Panc1 (cell line): ENCODE data around the gene GMPPA. TPM values are rescaled to one million over a fixed set of nuclear protein-coding genes. Genes with fewer than 3 reads are reported as not detected.

Experiments used
- ATAC-seq: fragments of 200-7000 bp; cut with Tn5 transposase; 2 replicates; pipeline ENCODE4 v1.9.1; 2020; ENCODE audit warnings: mild to moderate bottlenecking, moderate library complexity
- BruUV-seq: library from RNA; stranded (reverse); fragments of 400-500 nt; replicated peaks from 2 replicates; lab custom pipeline; 2021; lab: Mats Ljungman, UMichigan
- CTCF ChIA-PET: fragments of 300-600 bp; sonication (Branson Sonifier 250); formaldehyde crosslinking; loops from one replicate; lab custom pipeline; 2022; ENCODE audit warnings: antibody characterized with exemption; lab: Charles Lee
- POLR2A ChIA-PET: fragments of 300-600 bp; sonication (Branson Sonifier 250); formaldehyde crosslinking; loops from one replicate; lab custom pipeline; 2022; ENCODE audit warnings: antibody characterized with exemption; lab: Charles Lee
- DNase-seq: peaks from one replicate; pipeline ENCODE4 v3.0.0-alpha.2; 2010; ENCODE audit warnings: low read depth, low spot score
- H3K27ac ChIP-seq: 2 replicates; pipeline ENCODE4 v1.5.1; 2011; ENCODE audit warnings: mild to moderate bottlenecking, low read length, inconsistent platforms
- H3K27me3 ChIP-seq: fragments of 200-500 bp; sonication (Bioruptor generic); 2 replicates; pipeline ENCODE4 v1.6.0; 2014; ENCODE audit warnings: low read length, inconsistent platforms; ENCODE audit not compliant: control insufficient read depth, insufficient read depth
- H3K36me3 ChIP-seq: fragments of 200-500 bp; sonication (Bioruptor generic); 2 replicates; pipeline ENCODE4 v1.5.1; 2014; ENCODE audit warnings: inconsistent platforms, mild to moderate bottlenecking, low read length, moderate library complexity; ENCODE audit not compliant: control insufficient read depth, insufficient read depth
- H3K4me1 ChIP-seq: 2 replicates; pipeline ENCODE4 v1.5.1; 2011; ENCODE audit warnings: inconsistent platforms, mild to moderate bottlenecking, low read length, moderate library complexity; ENCODE audit not compliant: control insufficient read depth, insufficient read depth
- H3K4me3 ChIP-seq, 2 experiments: 2 replicates each; pipeline ENCODE4 v1.5.1; 2011 to 2012; ENCODE audit warnings: low read depth in 2 of 2, low read length in 2 of 2, mild to moderate bottlenecking in 2 of 2, inconsistent platforms in 1 of 2, moderate library complexity in 1 of 2
- H3K9me3 ChIP-seq: fragments of 200-500 bp; sonication (Bioruptor generic); 2 replicates; pipeline ENCODE4 v1.5.1; 2014; ENCODE audit warnings: low read depth, mild to moderate bottlenecking, inconsistent platforms, low read length, moderate library complexity; ENCODE audit not compliant: control insufficient read depth, insufficient read depth
- POLR2AphosphoS5 ChIP-seq: IDR thresholded peaks from 2 replicates; pipeline ENCODE4 v1.6.1; 2012; ENCODE audit warnings: mild to moderate bottlenecking, low read depth, low read length, moderate library complexity
- SIN3A ChIP-seq: IDR thresholded peaks from 2 replicates; pipeline ENCODE4 v1.6.1; 2012; ENCODE audit warnings: low read depth, mild to moderate bottlenecking, low read length, moderate library complexity, borderline replicate concordance; ENCODE audit not compliant: insufficient read depth
- TCF7L2 ChIP-seq: IDR thresholded peaks from 2 replicates; pipeline ENCODE4 v1.6.1; 2011; ENCODE audit warnings: mild to moderate bottlenecking, low read depth, low read length, inconsistent platforms
- in situ Hi-C: cut with HindIII; loops from 2 replicates; pipeline ENCODE4 v1.10.0; 2016; ENCODE audit warnings: low sequenced_read_pairs, low pct_unique_long_range_greater_than_20kb
- intact Hi-C: fragments of 100-400 bp; cut with micrococcal nuclease; formaldehyde crosslinking; loops from one replicate; pipeline ENCODE4 v1.10.0; 2022; ENCODE audit not compliant: unreplicated experiment
- total RNA-seq: library from RNA; stranded (reverse); gene quantifications from one replicate; pipeline ENCODE4 v1.2.1, GENCODE V29; 2021; ENCODE audit not compliant: unreplicated experiment
- TF ChIP-seq, protein P1 (sequence below): fragments of 450-650 bp; IDR thresholded peaks from 2 replicates; pipeline ENCODE4 v1.5.1; 2017; ENCODE audit warnings: mild to moderate bottlenecking
- TF ChIP-seq, protein P2 (sequence below), 2 experiments: IDR thresholded peaks; 2 replicates each; pipeline ENCODE4 v1.6.1; 2011 to 2012; ENCODE audit warnings: low read depth in 2 of 2, control low read depth in 1 of 2, low read length in 1 of 2, mild to moderate bottlenecking in 1 of 2, moderate library complexity in 1 of 2; ENCODE audit not compliant: insufficient read depth in 1 of 2

GMPPA gene
- total RNA-seq, 1 experiment from 2014 or later: 66.2 TPM

DNA sequence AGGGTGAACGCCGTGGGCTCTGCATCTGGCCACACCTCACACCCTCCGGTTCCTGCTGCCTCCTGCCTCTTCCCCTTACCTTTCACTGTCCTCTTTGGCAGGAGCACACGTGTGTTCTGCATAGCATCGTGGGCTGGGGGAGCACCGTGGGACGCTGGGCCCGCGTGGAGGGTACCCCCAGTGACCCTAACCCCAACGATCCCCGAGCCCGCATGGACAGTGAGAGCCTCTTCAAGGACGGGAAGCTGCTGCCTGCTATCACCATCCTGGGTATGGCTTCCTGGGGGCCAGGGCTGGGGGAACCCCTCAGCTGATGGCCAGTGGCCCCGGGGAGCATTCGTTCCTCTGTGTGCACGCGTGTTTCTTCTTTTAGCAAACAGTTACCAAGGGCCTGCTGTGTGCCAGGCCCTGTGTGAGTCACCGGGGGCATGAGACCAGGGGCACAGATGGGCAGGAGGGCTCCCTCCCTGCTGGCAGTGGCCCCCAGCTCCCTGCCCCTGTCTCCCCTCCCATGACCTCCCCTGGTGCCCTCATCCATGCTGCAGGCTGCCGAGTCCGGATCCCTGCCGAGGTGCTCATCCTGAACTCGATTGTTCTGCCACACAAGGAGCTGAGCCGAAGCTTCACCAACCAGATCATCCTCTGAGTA lies 7.6 kb downstream of the GMPPA start:
- no peak overlapping the region for H3K4me3 ChIP-seq
- DNase-seq: no peak
- CTCF ChIA-PET: interaction anchor here (0.7 kb wide), 1 partner anchor 109 kb away, joined by 3 read pairs; no protein-coding TSS in a partner anchor
- H3K9me3 ChIP-seq: no peaks in the 10 kb centered on the region
- POLR2A ChIA-PET: interaction anchor here (0.6 kb wide), 1 partner anchor 8 kb away, joined by 3 read pairs; the partner anchor contains the start of gene GMPPA
- H3K27ac ChIP-seq: no peak overlapping the region
- H3K4me1 ChIP-seq: peaks cover 12% of the 10 kb centered on the region
- TF ChIP-seq, protein P1, sequence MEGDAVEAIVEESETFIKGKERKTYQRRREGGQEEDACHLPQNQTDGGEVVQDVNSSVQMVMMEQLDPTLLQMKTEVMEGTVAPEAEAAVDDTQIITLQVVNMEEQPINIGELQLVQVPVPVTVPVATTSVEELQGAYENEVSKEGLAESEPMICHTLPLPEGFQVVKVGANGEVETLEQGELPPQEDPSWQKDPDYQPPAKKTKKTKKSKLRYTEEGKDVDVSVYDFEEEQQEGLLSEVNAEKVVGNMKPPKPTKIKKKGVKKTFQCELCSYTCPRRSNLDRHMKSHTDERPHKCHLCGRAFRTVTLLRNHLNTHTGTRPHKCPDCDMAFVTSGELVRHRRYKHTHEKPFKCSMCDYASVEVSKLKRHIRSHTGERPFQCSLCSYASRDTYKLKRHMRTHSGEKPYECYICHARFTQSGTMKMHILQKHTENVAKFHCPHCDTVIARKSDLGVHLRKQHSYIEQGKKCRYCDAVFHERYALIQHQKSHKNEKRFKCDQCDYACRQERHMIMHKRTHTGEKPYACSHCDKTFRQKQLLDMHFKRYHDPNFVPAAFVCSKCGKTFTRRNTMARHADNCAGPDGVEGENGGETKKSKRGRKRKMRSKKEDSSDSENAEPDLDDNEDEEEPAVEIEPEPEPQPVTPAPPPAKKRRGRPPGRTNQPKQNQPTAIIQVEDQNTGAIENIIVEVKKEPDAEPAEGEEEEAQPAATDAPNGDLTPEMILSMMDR: no peak
- no peak for TF ChIP-seq TCF7L2
- TF ChIP-seq, protein P2, sequence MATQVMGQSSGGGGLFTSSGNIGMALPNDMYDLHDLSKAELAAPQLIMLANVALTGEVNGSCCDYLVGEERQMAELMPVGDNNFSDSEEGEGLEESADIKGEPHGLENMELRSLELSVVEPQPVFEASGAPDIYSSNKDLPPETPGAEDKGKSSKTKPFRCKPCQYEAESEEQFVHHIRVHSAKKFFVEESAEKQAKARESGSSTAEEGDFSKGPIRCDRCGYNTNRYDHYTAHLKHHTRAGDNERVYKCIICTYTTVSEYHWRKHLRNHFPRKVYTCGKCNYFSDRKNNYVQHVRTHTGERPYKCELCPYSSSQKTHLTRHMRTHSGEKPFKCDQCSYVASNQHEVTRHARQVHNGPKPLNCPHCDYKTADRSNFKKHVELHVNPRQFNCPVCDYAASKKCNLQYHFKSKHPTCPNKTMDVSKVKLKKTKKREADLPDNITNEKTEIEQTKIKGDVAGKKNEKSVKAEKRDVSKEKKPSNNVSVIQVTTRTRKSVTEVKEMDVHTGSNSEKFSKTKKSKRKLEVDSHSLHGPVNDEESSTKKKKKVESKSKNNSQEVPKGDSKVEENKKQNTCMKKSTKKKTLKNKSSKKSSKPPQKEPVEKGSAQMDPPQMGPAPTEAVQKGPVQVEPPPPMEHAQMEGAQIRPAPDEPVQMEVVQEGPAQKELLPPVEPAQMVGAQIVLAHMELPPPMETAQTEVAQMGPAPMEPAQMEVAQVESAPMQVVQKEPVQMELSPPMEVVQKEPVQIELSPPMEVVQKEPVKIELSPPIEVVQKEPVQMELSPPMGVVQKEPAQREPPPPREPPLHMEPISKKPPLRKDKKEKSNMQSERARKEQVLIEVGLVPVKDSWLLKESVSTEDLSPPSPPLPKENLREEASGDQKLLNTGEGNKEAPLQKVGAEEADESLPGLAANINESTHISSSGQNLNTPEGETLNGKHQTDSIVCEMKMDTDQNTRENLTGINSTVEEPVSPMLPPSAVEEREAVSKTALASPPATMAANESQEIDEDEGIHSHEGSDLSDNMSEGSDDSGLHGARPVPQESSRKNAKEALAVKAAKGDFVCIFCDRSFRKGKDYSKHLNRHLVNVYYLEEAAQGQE (IDR thresholded peaks at IDR 0.05; ENCODE audit: insufficient read depth in 1 of 2, low read depth in 2 of 2, low read length in 1 of 2): no peak
- no peak for TF ChIP-seq POLR2AphosphoS5
- no peak for TF ChIP-seq SIN3A
- no peaks in the 10 kb centered on the region for H3K36me3 ChIP-seq
- in situ Hi-C loops: no loop called here
- intact Hi-C loops: no loop called here
- no peak for ATAC-seq
- H3K27me3 ChIP-seq: no peaks in the 10 kb centered on the region
- no TSS peak for BruUV-seq

DNA sequence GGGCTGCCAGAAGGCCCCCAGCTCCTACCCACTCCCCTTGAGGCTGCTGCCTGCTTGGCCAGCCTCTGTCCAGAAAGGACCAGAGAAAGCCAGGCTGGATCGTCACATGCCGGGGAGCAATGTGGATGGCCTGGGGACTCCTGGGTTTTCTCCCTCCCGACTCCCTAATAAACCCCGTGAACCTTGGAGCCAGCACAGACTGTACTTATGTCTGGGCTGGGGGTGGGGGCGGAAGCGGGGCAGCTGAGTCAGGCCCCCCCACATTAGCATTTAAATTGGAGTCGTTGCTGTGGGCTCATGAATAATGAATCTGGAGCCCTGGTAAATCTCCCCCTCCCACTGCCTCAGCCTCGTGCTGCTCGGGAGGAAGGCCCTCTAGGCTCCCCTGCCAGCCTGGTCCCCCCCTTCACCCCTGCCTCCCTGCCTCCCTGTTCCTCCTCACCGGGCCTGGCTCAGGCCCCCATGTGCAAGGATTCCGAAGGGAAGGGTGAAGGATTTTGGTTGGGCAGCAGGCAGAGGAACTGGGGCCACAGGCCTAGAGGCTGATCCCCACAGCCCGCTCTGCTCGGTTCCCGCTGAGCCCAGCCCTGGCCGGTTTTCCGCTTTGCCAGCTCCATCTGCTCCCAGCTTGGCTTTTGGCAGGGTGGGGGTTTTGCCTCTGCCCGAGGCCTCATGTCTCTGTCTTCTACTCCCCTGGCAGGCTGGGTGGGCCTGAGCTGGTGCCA lies 8.3 kb downstream of the GMPPA start:
- no peaks in the 10 kb centered on the region for H3K27me3 ChIP-seq
- peaks cover 14% of the 10 kb centered on the region for H3K4me1 ChIP-seq
- no peaks in the 10 kb centered on the region for H3K36me3 ChIP-seq
- no peak overlapping the region for H3K27ac ChIP-seq
- no peaks in the 10 kb centered on the region for H3K9me3 ChIP-seq
- ATAC-seq (no peak), DNase-seq (no peak)
- ChIA-PET CTCF (interaction anchor here (0.6 to 1.4 kb wide), 5 partner anchors 15 to 110 kb away, joined by 3 to 4 read pairs (median 3); no protein-coding TSS in a partner anchor), POLR2A (interaction anchor here (0.6 to 0.7 kb wide), 2 partner anchors 8 to 610 kb away, joined by 3 to 4 read pairs; partner anchors contain the start of gene GMPPA)
- TF ChIP-seq SIN3A: no peak
- TF ChIP-seq, protein P1: no peak
- TF ChIP-seq, protein P2 (IDR thresholded peaks at IDR 0.05; ENCODE audit: insufficient read depth in 1 of 2, low read depth in 2 of 2, low read length in 1 of 2): no peak
- TF ChIP-seq TCF7L2: no peak
- no peak for TF ChIP-seq POLR2AphosphoS5
- no TSS peak for BruUV-seq
- intact Hi-C loops (no loop called here), in situ Hi-C loops (no loop called here)
- no peak overlapping the region for H3K4me3 ChIP-seq
